AG09309 (cell line): ENCODE data around the gene HRH3.

Experiments
- DNase-seq: peaks from one replicate; pipeline ENCODE4 v3.0.0-alpha.2; 2010; ENCODE audit warnings: low read depth
- H3K4me3 ChIP-seq: 2 replicates; pipeline ENCODE4 v1.5.1; 2011; ENCODE audit warnings: mild to moderate bottlenecking, low read depth, low read length, moderate library complexity; ENCODE audit not compliant: control insufficient read depth
- CTCF ChIP-seq: IDR thresholded peaks from 2 replicates; pipeline ENCODE4 v1.5.1; 2011; ENCODE audit warnings: mild to moderate bottlenecking, low read depth, low read length, inconsistent platforms; ENCODE audit not compliant: insufficient read depth, control insufficient read depth; ENCODE audit errors: missing control alignments

Gene HRH3

GRCh38 chr20:62236200-62236599 lies 16.1 kb upstream of the HRH3 start:
- H3K4me3 ChIP-seq = no peak overlapping the region
- no peak for DNase-seq
- no peak for TF ChIP-seq CTCF

- H3K4me3 ChIP-seq = no peak overlapping the region
- DNase-seq = no peak
- TF ChIP-seq CTCF = no peak
Observed at GRCh38 chr20:62235777-62236157, 15.7 kb upstream of the HRH3 start.

GRCh38 chr20:62235001-62235776 lies 15.1 kb upstream of the HRH3 start:
- no peak for TF ChIP-seq CTCF
- DNase-seq = no peak
- no peak overlapping the region for H3K4me3 ChIP-seq

- no peak for TF ChIP-seq CTCF
- no peak for DNase-seq
- no peak overlapping the region for H3K4me3 ChIP-seq
Observed at GRCh38 chr20:62234339-62234738, 14.3 kb upstream of the HRH3 start.

- DNase-seq = no peak
- H3K4me3 ChIP-seq = no peak overlapping the region
- TF ChIP-seq CTCF = no peak
Observed at GRCh38 chr20:62233684-62234083, 13.6 kb upstream of the HRH3 start.

- DNase-seq = no peak
- no peak for TF ChIP-seq CTCF
Observed at GRCh38 chr20:62232770-62233645, 12.9 kb upstream of the HRH3 start.

More at GRCh38 chr20:62232770-62233645, 12.9 kb upstream of the HRH3 start:
- H3K4me3 ChIP-seq = no peak overlapping the region
